Activated naive CD4-positive, alpha-beta T cell treated with anti-CD3 and anti-CD28 coated beads, Interleukin-2, amount 10 ng/mL, durations not matched to agents 7 days and 5 days (primary cell): Measurements from ENCODE around the gene SGMS1.
"Not testable (repeated sequence)": the region's sequence is repeated elsewhere in the genome, so short reads cannot be mapped to it uniquely, and the experiment has no call there.

Experiments used
- CTCF ChIA-PET: fragments of 350-600 bp; sonication (Branson Sonifier 250); formaldehyde crosslinking; loops from one replicate; lab custom pipeline; 2021; ENCODE audit warnings: antibody characterized with exemption; lab: Charles Lee
- DNase-seq: peaks from one replicate; pipeline ENCODE4 v3.0.0-alpha.2; 2020
- H3K27ac Mint-ChIP-seq: one replicate; pipeline ENCODE4 v1.8.0; 2021; ENCODE audit warnings: mild to moderate bottlenecking, moderate library complexity, mixed read lengths
- H3K27me3 Mint-ChIP-seq: one replicate; pipeline ENCODE4 v1.8.0; 2021; ENCODE audit warnings: mild to moderate bottlenecking, mixed read lengths
- H3K36me3 Mint-ChIP-seq: one replicate; pipeline ENCODE4 v1.8.0; 2021; ENCODE audit warnings: mixed read lengths
- H3K4me1 Mint-ChIP-seq: one replicate; pipeline ENCODE4 v1.8.0; 2021; ENCODE audit warnings: mixed read lengths
- H3K4me3 Mint-ChIP-seq: one replicate; pipeline ENCODE4 v1.8.0; 2021; ENCODE audit warnings: mild to moderate bottlenecking, moderate library complexity, mixed read lengths
- H3K9me3 Mint-ChIP-seq: one replicate; pipeline ENCODE4 v1.8.0; 2021; ENCODE audit warnings: mixed read lengths

SGMS1 gene

DNA sequence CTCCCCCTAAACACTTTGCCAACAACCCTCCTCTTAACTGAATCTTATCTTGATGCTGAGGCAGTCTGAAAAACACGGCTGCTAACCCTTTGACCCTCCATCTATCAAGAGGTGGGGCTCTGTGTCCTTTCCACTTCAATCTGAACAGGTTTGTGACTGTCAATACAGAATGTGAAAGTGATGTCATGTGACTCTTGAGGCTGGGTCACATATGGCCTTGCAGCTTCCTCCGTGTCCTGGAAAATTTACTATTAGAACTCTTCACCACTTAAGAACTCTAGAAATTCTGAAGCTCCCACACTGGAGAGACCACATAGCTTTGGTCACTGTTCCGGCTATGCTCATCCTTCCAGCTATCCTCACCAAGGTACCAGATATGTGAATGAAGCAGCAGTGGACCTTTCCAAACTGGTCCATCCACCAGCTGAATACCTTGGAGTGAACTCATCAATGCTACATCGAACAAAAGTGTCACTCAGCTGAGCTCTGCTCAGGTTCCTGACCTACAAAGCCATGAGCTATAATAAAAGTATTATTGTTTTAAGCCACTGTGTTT is 341.7 kb downstream of the SGMS1 start:
- Mint-ChIP-seq H3K9me3 (no peaks in the 10 kb centered on the region), H3K27ac (no peak overlapping the region), H3K36me3 (no peaks in the 10 kb centered on the region), H3K4me3 (no peak overlapping the region), H3K4me1 (no peaks in the 10 kb centered on the region), H3K27me3 (peaks cover 43% of the 10 kb centered on the region)
- CTCF ChIA-PET = no interaction called here
- no peak for DNase-seq

DNA sequence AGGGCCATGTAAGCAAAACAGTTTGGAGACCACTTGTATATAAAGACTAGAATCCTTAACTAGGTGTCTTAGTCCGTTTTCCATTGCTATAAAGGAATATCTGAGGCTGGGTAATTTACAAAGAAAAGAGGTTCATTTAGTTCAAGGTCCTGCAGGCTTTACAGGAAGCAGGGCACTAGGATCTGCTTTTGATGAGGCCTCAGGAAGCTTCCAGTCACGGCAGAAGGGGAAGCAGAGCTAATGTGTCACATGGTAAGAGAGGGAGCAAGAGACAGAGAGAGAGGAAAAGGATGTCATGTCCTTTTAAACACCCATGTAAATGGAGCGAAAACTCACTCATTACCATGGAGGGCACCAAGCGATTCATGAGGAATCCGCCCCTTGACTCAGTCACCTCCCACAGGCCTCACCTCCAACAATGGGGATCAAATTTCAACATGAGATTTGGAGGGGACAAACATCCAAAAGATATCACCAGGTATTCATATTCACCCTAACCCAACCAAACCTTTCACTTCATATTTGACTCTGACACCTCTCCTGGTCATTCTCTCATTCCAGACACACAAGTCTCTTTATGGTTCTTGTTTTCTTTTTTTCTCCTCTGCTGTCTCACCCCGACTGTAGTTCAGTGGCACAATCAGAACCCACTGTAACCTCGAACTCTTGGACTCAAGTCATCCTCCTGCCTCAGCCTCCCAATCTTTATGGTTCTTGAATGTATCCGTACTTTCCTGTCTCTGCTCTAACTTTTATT is 342.4 kb downstream of the SGMS1 start:
- Mint-ChIP-seq H3K27me3 (peaks cover 41% of the 10 kb centered on the region), H3K4me1 (no peaks in the 10 kb centered on the region)
- CTCF ChIA-PET = no interaction called here

DNA sequence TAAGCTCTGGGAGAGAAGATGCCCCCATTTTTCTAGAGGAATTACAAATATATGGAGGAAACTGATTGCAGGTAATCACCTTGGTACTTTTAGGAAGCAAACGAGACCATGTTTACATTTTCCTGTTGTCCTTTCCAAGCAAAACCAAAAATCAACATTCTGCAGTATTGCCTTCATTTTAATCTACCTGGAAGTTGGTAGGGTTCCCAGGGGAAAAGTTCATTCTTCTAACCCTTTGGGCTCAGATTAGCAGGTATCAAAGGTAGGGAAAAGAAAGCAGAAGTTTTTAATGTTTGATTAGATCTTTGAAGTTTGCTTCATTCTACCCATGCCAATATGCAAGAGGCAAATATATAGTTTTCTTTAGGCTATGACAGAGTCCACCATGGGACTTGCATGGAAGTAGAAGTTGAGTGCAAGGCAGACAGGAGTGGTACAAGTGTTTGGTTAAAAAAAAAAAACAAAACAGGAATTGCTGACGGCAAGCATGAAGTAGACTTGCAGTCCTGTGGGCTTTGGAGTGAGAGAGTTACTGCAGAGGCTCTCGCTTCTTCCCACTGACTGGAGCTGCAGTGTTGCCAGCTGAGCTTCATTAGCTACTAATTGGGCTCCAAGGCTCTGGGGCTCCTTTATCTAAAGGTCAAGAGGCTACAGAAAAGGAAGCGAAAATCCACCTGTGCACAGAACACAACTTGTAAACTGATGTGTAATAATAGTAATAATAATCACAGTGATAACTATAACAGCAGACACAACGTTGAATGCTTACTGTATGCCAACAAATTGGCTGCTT is 343.5 kb downstream of the SGMS1 start:
- Mint-ChIP-seq H3K4me3 (no peak overlapping the region), H3K9me3 (no peaks in the 10 kb centered on the region), H3K4me1 (no peaks in the 10 kb centered on the region), H3K36me3 (no peaks in the 10 kb centered on the region), H3K27me3 (peaks cover 47% of the 10 kb centered on the region), H3K27ac (no peak overlapping the region)
- CTCF ChIA-PET = interaction anchor here (1.0 to 1.1 kb wide), 2 partner anchors 31 to 342 kb away, joined by 3 read pairs; no protein-coding TSS in a partner anchor
- no peak for DNase-seq

More for the DNA sequence above, 342.4 kb downstream of the SGMS1 start:
- H3K27ac Mint-ChIP-seq = no peak overlapping the region
- no peaks in the 10 kb centered on the region for H3K36me3 Mint-ChIP-seq
- DNase-seq = no peak
- H3K4me3 Mint-ChIP-seq = no peak overlapping the region
- no peaks in the 10 kb centered on the region for H3K9me3 Mint-ChIP-seq

DNA sequence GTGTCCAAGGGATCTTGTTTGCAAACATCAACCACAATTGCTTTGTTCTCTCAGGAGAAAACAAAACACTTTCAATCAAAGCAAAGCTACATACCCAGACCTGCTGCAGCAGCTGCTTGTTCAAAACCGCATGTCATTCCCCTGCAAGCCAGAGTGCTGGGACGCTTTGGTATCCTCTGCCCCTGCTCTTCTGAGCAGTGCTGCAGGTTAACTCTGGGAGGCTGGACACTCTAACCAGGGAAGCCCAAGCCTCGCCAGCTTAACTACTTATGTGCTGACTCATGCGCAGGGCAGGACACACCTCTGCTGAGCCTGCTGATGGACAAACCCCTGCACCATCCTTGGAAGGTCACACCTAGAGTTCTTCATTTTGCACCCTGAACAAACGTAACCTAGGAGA is 344.3 kb downstream of the SGMS1 start:
- CTCF ChIA-PET = interaction anchor here (1.0 kb wide), 1 partner anchor 32 kb away, joined by 3 read pairs; no protein-coding TSS in a partner anchor
- no peaks in the 10 kb centered on the region for H3K9me3 Mint-ChIP-seq
- H3K27ac Mint-ChIP-seq = no peak overlapping the region
- no peak for DNase-seq
- no peak overlapping the region for H3K4me3 Mint-ChIP-seq
- H3K27me3 Mint-ChIP-seq = peaks cover 43% of the 10 kb centered on the region
- no peaks in the 10 kb centered on the region for H3K36me3 Mint-ChIP-seq
- no peaks in the 10 kb centered on the region for H3K4me1 Mint-ChIP-seq

DNA sequence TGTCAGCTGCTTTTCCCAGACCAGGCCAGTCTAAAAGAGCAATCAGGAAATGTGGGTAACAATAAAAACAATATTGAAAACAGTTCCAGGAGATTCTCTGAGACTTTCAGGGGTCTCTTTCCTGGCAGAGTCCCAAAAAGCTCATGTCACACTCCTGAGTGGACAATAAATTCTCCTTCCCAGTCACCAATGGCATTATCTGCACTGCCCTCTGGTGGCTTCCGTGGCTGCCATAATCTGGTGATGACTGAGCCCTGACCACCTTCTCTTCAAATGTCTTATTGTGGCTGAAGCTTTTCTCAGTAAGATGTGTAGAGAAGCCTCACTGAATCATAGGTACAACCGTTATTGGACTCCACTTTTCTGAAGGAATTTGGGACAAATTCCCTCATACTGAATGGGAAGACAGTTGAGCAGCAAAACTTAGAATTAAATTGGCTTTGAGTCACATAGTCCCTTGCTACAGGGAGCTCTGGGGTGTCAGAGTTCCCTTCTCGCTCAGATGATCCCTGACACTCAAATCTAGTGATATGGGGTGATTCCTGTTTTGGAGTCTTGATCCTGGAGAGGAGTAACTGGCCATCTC is 348.0 kb downstream of the SGMS1 start:
- H3K36me3 Mint-ChIP-seq = no peaks in the 10 kb centered on the region
- H3K27me3 Mint-ChIP-seq = peaks cover 36% of the 10 kb centered on the region
- no peaks in the 10 kb centered on the region for H3K4me1 Mint-ChIP-seq
- H3K27ac Mint-ChIP-seq = no peak overlapping the region
- no peaks in the 10 kb centered on the region for H3K9me3 Mint-ChIP-seq
- no peak overlapping the region for H3K4me3 Mint-ChIP-seq
- CTCF ChIA-PET = interaction anchor here (0.6 to 1.8 kb wide), 10 partner anchors 9 to 681 kb away, joined by 3 to 7 read pairs (median 4); partner anchors contain the start of gene ASAH2
- peak; percentile 49 for DNase-seq

DNA sequence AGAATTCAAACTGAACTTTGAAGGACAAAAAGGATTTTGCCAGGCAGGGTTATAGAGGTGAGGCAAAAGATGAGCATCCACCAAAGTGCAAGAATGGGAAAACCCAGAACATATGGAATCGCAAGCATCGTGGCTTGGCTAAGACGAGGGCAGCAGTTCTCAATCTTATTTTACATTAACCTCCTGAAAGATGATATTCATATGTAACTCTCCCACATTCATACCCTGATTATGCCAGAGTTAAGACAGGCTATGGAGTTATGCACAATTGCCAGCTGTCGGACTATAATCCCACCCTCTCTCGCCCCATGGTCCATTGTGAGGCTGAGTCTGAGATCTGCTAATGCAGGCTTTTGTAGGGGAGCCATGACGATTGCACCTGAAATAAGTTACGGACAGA is 351.2 kb downstream of the SGMS1 start:
- CTCF ChIA-PET = no interaction called here
- H3K36me3 Mint-ChIP-seq = no peaks in the 10 kb centered on the region

DNA sequence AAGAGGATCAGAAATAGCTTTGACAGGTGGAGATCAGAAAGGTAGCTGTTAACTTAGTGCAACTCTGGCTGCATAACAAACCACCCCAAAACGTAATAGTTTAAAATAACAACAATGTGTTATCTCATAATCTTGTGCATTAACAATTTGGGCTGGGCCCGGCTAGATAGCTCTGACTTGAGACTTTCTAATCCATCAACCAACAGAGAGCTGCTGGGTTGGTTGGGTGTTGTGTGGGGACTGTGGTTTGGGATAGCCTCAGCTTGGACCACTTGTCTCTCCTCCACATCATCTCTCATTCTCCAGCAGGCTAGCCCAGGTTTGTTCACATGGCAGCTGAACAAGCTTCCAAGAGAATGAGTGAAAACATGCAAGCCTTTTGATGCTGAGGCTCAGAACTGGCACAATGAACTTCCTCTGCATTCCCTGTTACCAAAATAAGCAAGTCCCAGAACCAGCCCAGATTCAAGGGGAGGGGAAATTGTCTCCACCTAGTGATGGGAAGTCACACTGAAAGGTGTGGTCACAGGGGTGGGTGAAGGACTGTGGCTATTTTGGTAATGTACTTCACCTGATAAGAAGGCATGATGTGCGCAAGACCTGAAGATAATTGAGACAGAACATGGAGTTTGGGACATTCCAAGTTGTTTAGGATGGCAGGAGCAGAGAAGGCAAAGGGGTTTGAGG is 352.0 kb downstream of the SGMS1 start:
- H3K36me3 Mint-ChIP-seq = no peaks in the 10 kb centered on the region
- CTCF ChIA-PET = no interaction called here
- no peaks in the 10 kb centered on the region for H3K9me3 Mint-ChIP-seq
- no peak for DNase-seq
- H3K4me3 Mint-ChIP-seq = no peak overlapping the region
- no peak overlapping the region for H3K27ac Mint-ChIP-seq
- no peaks in the 10 kb centered on the region for H3K4me1 Mint-ChIP-seq
- peaks cover 16% of the 10 kb centered on the region for H3K27me3 Mint-ChIP-seq

More for the DNA sequence above, 351.2 kb downstream of the SGMS1 start:
- Mint-ChIP-seq H3K27me3 (peaks cover 16% of the 10 kb centered on the region), H3K27ac (no peak overlapping the region), H3K4me3 (no peak overlapping the region), H3K4me1 (no peaks in the 10 kb centered on the region), H3K9me3 (no peaks in the 10 kb centered on the region)
- DNase-seq = no peak

DNA sequence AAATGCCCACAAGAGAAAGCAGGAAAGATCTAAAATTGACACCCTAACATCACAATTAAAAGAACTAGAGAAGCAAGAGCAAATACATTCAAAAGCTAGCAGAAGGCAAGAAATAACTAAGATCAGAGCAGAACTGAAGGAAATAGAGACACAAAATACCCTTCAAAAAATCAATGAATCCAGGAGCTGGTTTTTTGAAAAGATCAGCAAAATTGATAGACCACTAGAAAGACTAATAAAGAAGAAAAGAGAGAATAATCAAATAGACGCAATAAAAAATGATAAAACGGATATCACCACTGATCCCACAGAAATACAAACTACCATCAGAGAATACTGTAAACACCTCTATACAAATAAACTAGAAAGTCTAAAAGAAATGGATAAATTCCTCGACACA is 355.9 kb downstream of the SGMS1 start:
- H3K4me1 Mint-ChIP-seq, H3K9me3 Mint-ChIP-seq, H3K27ac Mint-ChIP-seq, CTCF ChIA-PET, DNase-seq, H3K4me3 Mint-ChIP-seq, H3K36me3 Mint-ChIP-seq: not testable (repeated sequence)
- H3K27me3 Mint-ChIP-seq = peaks cover 21% of the 10 kb centered on the region

DNA sequence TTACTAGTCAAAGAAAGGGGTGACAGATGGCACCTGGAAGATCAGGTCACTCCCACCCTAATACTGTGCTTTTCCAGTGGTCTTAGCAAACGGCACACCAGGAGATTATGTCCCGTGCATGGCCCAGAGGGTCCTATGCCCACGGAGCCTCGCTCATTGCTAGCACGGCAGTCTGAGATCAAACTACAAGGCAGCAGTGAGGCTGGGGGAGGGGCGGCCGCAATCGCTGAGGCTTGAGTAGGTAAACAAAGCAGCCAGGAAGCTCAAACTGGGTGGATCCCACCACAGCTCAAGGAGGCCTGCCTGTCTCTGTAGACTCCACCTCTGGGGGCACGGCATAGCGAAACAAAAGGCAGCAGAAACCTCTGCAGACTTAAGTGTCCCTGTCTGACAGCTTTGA is 361.1 kb downstream of the SGMS1 start:
- H3K4me3 Mint-ChIP-seq, CTCF ChIA-PET, DNase-seq, H3K27ac Mint-ChIP-seq, H3K36me3 Mint-ChIP-seq, H3K9me3 Mint-ChIP-seq, H3K4me1 Mint-ChIP-seq: not testable (repeated sequence)
- H3K27me3 Mint-ChIP-seq = peaks cover 33% of the 10 kb centered on the region

DNA sequence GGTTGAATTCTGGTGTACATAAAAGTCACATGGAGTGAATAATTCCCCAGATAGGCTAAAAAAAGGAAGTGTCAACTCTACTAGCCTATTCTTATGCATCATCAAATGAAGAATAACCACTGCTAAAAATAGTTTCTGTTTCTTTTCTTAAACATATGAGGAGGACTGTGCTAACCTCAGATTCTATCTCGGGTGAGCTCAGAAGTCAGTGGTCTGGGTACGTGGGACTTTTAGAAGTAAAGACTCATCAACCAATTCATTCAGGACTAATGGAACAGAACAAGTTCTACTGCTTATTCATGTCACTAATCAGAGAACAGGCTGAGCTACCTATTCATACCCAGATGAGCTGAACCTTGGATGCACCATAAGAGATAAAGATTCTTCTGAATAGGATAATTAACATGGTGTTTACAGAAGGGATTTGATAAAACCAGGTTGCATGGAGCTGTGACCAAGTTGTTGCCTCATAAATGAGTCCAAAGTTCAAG is 362.9 kb downstream of the SGMS1 start:
- Mint-ChIP-seq H3K4me1 (peaks cover 8% of the 10 kb centered on the region), H3K27ac (no peak overlapping the region), H3K27me3 (peaks cover 30% of the 10 kb centered on the region), H3K36me3 (no peaks in the 10 kb centered on the region), H3K4me3 (no peak overlapping the region), H3K9me3 (no peaks in the 10 kb centered on the region)
- CTCF ChIA-PET = interaction anchor here (0.7 kb wide), 1 partner anchor 666 kb away, joined by 6 read pairs; no protein-coding TSS in a partner anchor
- no peak for DNase-seq
